HG03460 (cell line): ENCODE measurements around the gene PTPRB.

Experiments
- ATAC-seq: cut with Tn5 transposase; IDR thresholded peaks from one replicate; pipeline ENCODE4 v1.9.1; 2021; ENCODE audit not compliant: unreplicated experiment

The PTPRB gene

GRCh38 chr12:70598467-70599193 lies 38.6 kb downstream of the PTPRB start:
- ATAC-seq: no peak

DNA sequence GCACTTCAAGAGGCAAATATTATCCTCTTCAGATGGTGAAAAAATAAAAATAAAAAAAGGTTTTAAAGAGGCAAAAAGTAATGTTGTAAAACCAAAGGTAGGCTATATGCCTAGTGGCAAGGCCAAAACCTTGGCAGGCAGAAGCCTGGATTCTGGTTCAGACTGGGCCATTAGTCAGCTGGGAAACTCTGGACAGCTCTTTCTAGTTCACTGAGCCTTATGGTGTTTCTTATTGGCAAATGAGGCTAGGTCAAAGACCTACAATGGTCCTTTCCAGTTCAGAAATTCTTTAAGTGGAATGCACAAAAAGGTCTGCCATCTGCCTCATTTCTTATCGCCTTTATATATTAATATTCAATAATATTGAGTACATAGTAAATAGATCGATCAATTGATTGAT lies 44.6 kb downstream of the PTPRB start:
- no peak for ATAC-seq

DNA sequence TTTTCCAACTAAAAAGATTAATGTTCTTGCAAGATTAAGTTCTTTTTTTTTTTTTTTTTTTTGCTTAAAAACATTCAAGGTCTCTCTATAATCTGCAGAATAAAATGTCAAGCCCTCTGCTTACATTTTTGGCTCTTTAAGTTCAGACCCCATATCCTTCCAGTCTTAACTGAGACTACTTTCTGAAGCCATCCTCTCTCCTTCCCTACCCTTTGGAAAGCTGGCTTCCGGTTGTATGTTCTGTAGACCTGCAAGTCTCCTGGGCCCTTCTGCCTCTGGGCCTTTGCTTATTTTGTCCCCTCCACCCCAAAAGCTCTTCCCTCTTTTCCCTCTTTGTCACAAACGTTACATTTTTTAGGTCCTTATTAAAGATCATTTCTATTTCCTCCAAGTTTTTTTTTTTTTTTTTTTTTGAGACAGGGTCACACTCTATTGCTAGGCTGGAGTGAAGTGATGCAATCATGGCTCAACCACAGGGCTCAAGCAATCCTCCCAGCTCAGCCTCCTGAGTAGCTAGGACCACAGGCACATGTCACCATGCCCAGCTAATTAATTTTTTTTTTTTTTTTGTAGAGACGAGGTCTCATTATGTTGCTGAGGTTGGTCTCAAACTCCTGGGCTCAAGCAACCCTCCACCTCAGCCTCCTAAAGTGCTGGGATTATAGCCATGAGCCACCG lies 46.5 kb downstream of the PTPRB start:
- ATAC-seq: no peak

DNA sequence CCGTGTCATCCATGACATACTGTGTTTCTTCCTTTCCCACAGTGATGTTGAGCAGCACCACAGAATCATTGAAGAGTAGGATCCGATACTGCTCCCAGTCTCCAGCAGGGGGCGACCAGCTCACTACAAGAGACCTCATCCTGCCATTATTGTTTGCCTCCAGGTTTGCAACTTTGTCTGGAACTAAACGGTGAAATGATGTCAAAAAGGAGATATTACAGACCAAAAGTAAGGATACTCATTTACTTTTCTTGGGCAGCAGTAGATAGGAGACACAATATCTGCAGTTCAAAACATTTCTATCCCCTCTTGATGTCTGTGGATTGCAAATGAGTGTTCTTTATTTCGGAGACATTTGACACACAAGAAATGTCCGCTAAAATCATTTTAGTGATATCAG lies 47.2 kb downstream of the PTPRB start:
- peak; percentile 85 for ATAC-seq

GRCh38 chr12:70584332-70584731 lies 52.9 kb downstream of the PTPRB start:
- ATAC-seq: no peak

DNA sequence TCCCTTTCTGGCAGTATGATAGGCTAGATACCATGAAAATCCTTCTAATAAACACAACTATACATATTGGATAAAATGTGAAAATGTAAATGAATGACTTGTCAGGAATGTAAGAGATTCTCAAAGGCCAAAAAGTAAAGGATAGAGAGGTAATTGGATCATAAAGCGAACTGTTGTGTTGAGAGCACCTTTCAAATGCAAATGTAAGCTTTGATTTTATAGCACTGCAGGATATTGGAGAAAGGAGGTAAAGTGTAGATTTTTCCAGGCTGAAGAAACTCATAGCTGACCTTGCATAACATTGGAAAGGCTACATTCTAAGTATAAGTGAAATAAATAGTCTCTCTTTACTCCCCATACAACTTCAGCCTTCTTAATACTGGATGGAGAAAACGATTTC lies 54.0 kb downstream of the PTPRB start:
- no peak for ATAC-seq

DNA sequence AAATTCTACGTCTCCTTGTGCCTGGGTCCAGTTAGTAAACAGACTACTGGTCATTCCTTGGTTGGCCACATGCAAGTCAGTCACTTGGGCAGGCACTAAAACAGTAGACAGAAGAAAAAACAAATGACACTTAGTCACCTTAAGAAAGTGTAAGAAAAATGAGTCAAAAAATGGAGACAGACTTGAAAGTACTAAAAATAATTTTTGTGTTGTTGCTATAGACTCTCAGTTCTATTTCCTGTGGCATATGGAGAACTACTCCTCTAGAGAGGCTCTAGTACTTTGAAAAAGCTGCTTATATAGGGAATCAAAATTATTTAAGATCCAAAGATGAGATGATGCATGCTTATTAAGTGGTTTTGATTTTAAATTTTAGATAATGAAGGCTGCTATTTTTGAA lies 56.0 kb downstream of the PTPRB start:
- ATAC-seq: no peak

GRCh38 chr12:70577283-70577634 lies 60.0 kb downstream of the PTPRB start:
- no peak for ATAC-seq

GRCh38 chr12:70576341-70577282 lies 60.6 kb downstream of the PTPRB start:
- ATAC-seq: no peak

- no peak for ATAC-seq
These were observed 65.4 kb downstream of the PTPRB start for GRCh38 chr12:70571705-70572268.

- ATAC-seq: no peak
These were observed 66.2 kb downstream of the PTPRB start for GRCh38 chr12:70571029-70571428.

- no peak for ATAC-seq
These were observed 75.7 kb downstream of the PTPRB start for GRCh38 chr12:70561550-70561949.

GRCh38 chr12:70560671-70561070 lies 76.6 kb downstream of the PTPRB start:
- ATAC-seq: no peak

- no peak for ATAC-seq
These were observed 77.8 kb downstream of the PTPRB start for GRCh38 chr12:70559390-70559789.

- ATAC-seq: no peak
These were observed 79.5 kb downstream of the PTPRB start for GRCh38 chr12:70557583-70558191.

GRCh38 chr12:70556179-70556869 lies 80.9 kb downstream of the PTPRB start:
- no peak for ATAC-seq

GRCh38 chr12:70555081-70555480 lies 82.1 kb downstream of the PTPRB start:
- no peak for ATAC-seq

DNA sequence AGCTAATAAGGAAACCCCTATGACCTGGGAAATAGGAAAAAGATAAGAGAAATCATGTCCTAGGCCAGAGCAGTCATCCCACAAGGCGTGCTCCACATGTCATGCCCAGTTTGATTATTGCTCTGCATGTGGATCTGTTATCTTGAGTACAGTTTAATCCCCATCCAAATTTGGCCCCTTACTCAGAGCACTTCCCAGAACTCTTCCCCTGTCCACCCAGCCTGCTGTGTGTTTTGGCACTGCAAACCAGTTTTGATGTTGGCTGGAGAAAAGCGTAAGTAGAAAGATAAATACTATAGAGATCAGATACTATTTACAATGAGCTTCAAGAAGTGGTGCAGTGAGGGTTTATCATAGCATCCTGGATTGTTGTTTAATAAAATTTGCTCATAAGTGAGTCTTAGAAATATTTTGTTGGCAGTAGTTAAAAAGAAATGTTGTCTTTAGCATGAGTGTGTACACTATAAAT lies 83.8 kb downstream of the PTPRB start:
- no peak for ATAC-seq

- no peak for ATAC-seq
These were observed 85.5 kb downstream of the PTPRB start for GRCh38 chr12:70551731-70552130.

GRCh38 chr12:70550180-70550577 lies 87.0 kb downstream of the PTPRB start:
- no peak for ATAC-seq
